ENCODE results near the gene ADAMTS2. TPM values are rescaled to one million over a fixed set of nuclear protein-coding genes. Genes with fewer than 3 reads are reported as not detected.

The ADAMTS2 gene
- total and polyA plus RNA-seq, 2 donors (not counting 3 experiments of a cell fraction or from before 2014, with no cell fraction given), result not detected

GRCh38 chr5:179195561-179196404, 149.5 kb downstream of the ADAMTS2 start:
- FAIRE-seq (no peak), DNase-seq (ENCODE audit: low read depth, low spot score) (no peak)
- Histone ChIP-seq H2AFZ (ENCODE audit: low read depth, low read length) (no peak overlapping the region), H4K20me1 (replicated peaks; ENCODE audit: control insufficient read depth, extremely low read depth, insufficient read depth, low read length) (no peaks in the 10 kb centered on the region), H3K9ac (replicated peaks; ENCODE audit: extremely low read depth, insufficient read depth, low read length) (no peak overlapping the region), H3K9me3 (replicated peaks; ENCODE audit: control insufficient read depth, insufficient read depth, low read length) (no peaks in the 10 kb centered on the region), H3K4me2 (ENCODE audit: insufficient read depth, low read length) (no peak overlapping the region), H3K27me3 (ENCODE audit: control insufficient read depth in 2 of 2, insufficient read depth in 2 of 2, low read length in 2 of 2) (no peaks in the 10 kb centered on the region), H3K27ac (ENCODE audit: insufficient read depth, low read depth, low read length) (no peak overlapping the region), H3K4me3 (replicated peaks in 1 of 3; ENCODE audit: insufficient read depth in 1 of 3, low read depth in 1 of 3, low read length in 3 of 3) (no peak overlapping the region), H3K36me3 (ENCODE audit: control insufficient read depth in 2 of 2, extremely low read depth in 1 of 2, insufficient read depth in 2 of 2, low read length in 2 of 2) (no peaks in the 10 kb centered on the region), H3K79me2 (ENCODE audit: control insufficient read depth, insufficient read depth, low read length) (no peaks in the 10 kb centered on the region), H3K4me1 (ENCODE audit: control insufficient read depth, extremely low read depth, insufficient read depth, low read length) (no peaks in the 10 kb centered on the region), H3K9me1 (replicated peaks; ENCODE audit: control insufficient read depth, extremely low read depth, insufficient read depth, low read length) (no peaks in the 10 kb centered on the region)
- no TSS peak for BruUV-seq (replicated peaks)
- TF ChIP-seq MYC (IDR thresholded peaks at IDR 0.05; ENCODE audit: low read depth, low read length) (no peak), CTCF (IDR thresholded peaks at IDR 0.05; ENCODE audit: extremely low read depth in 1 of 2, insufficient read depth in 1 of 2, low read depth in 1 of 2, low read length in 2 of 2) (no peak), POLR2AphosphoS5 (IDR thresholded peaks at IDR 0.05; ENCODE audit: insufficient read depth, low read depth, low read length) (no peak), JUN (IDR thresholded peaks at IDR 0.05; ENCODE audit: borderline replicate concordance, insufficient read depth, insufficient read length, low read depth) (no peak), EZH2 (IDR thresholded peaks at IDR 0.05; ENCODE audit: borderline replicate concordance, low read depth, low read length, severe bottlenecking) (no peak)
- ChIA-PET POLR2A (no interaction called here), CTCF (no interaction called here)
- dilution Hi-C loops (cut with MboI; ENCODE audit: extremely low pct_ligation_motif_present, low sequenced_read_pairs), result no loop called here
- intact Hi-C loops (cut with micrococcal nuclease), result no loop called here
